Retinal pigment epithelial cell (primary cell): ENCODE results near the gene NCAPD2.

Source experiments
- DNase-seq: peaks from one replicate; pipeline ENCODE4 v3.0.0-alpha.2; 2010; ENCODE audit warnings: low read depth
- H3K4me3 ChIP-seq: 2 replicates; pipeline ENCODE4 v1.5.1; 2011; ENCODE audit warnings: mild to moderate bottlenecking, low read length, control low read depth, moderate library complexity
- CTCF ChIP-seq: conservative IDR thresholded peaks from 2 replicates; pipeline ENCODE4 v1.5.1; 2011; ENCODE audit warnings: low read depth, low read length, control low read depth, inconsistent platforms

The NCAPD2 gene

GRCh38 chr12:6533923-6534694 lies 40.2 kb downstream of the NCAPD2 start, which contains the start of gene GAPDH:
Gene GAPDH, plus strand, starts transcription at chr12:6534517. Its CDS starts 316 bp downstream, at chr12:6534833.
- DNase-seq: peak; percentile 91
- peak within 1 kb of the TSS; percentile 97 for H3K4me3 ChIP-seq
- TF ChIP-seq CTCF: no peak

GRCh38 chr12:6534695-6534944 lies 40.7 kb downstream of the NCAPD2 start:
- no peak for DNase-seq
- H3K4me3 ChIP-seq: peak overlapping the region; percentile 97
- TF ChIP-seq CTCF: no peak

GRCh38 chr12:6534945-6535696 lies 41.2 kb downstream of the NCAPD2 start:
- TF ChIP-seq CTCF: no peak
- H3K4me3 ChIP-seq: peak overlapping the region; percentile 97
- DNase-seq: no peak

GRCh38 chr12:6535697-6535946 lies 41.7 kb downstream of the NCAPD2 start:
- DNase-seq: no peak
- no peak for TF ChIP-seq CTCF
- H3K4me3 ChIP-seq: peak overlapping the region; percentile 97

- peak overlapping the region; percentile 97 for H3K4me3 ChIP-seq
Observed at GRCh38 chr12:6535960-6536847, 42.3 kb downstream of the NCAPD2 start.

More at GRCh38 chr12:6535960-6536847, 42.3 kb downstream of the NCAPD2 start:
- no peak for TF ChIP-seq CTCF
- no peak for DNase-seq
